ENCODE data around the gene AHI1.

- no peak for TF ChIP-seq CTCF (IDR thresholded peaks at IDR 0.05; ENCODE audit: borderline replicate concordance, extremely low read depth, low read length, poor library complexity, severe bottlenecking)
- no peak for TF ChIP-seq EZH2 (IDR thresholded peaks at IDR 0.05; ENCODE audit: borderline replicate concordance, low read depth, low read length, severe bottlenecking)
These were observed 236.9 kb downstream of the AHI1 start for GRCh38 chr6:135260612-135261011.
